Mammary epithelial cell (primary cell): Measurements from ENCODE around the gene FANCC.

ENCODE experiments used
- EZH2 ChIP-seq: IDR thresholded peaks from 2 replicates; pipeline ENCODE4 v1.6.1; 2012; ENCODE audit warnings: low read length, inconsistent platforms, borderline replicate concordance
- TF ChIP-seq, protein P1 (sequence below), 2 donors: IDR thresholded peaks in 1 of 2; conservative IDR thresholded peaks in 1 of 2; 2 replicates each; pipeline ENCODE4 v1.5.1; 2011 to 2012; ENCODE audit warnings: inconsistent platforms in 2 of 2, low read length in 2 of 2, mild to moderate bottlenecking in 2 of 2, control low read depth in 1 of 2, low read depth in 1 of 2; ENCODE audit not compliant: insufficient read depth in 1 of 2; ENCODE audit errors: extremely low read depth in 1 of 2

DNA sequence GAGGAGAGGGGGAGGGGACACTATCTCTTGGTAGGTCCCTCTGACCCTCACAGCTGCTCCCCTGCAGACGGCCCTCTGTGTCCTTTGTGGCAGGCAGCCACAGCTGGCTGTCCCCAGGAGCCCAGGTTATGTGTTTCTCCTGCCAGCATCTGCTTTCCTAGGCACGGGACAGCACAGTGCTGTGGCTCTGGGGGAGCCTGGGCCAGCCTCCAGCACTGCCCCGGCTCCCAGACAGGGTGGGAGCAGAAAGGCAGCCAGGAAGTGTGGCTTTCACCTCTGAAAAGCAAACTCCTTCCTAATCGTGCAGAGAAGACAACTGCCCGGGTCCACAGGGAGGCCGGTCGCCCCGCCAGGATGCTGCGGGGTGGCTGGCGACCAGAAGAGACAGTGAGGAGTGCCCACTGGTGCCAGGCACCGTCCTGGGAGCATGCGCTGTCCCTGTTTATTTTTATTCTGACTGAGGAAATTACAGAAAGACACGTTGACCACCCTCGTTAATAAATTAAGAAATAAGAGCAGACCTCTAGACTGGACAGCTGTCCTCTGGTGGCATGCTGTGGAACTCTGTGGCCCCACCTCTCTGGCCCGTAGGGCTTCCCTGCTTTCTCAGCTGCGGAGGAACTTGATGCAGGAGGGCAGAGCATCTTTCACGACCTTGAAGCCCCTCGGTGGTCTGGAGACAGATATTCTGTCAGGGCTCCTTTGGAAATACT, 240.3 kb downstream of the FANCC start:
- TF ChIP-seq, protein P1, sequence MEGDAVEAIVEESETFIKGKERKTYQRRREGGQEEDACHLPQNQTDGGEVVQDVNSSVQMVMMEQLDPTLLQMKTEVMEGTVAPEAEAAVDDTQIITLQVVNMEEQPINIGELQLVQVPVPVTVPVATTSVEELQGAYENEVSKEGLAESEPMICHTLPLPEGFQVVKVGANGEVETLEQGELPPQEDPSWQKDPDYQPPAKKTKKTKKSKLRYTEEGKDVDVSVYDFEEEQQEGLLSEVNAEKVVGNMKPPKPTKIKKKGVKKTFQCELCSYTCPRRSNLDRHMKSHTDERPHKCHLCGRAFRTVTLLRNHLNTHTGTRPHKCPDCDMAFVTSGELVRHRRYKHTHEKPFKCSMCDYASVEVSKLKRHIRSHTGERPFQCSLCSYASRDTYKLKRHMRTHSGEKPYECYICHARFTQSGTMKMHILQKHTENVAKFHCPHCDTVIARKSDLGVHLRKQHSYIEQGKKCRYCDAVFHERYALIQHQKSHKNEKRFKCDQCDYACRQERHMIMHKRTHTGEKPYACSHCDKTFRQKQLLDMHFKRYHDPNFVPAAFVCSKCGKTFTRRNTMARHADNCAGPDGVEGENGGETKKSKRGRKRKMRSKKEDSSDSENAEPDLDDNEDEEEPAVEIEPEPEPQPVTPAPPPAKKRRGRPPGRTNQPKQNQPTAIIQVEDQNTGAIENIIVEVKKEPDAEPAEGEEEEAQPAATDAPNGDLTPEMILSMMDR (conservative IDR thresholded peaks at IDR 0.05 in 1 of 2, IDR thresholded peaks at IDR 0.05 in 1 of 2; ENCODE audit: extremely low read depth in 1 of 2, insufficient read depth in 1 of 2, low read depth in 1 of 2, low read length in 2 of 2): no peak
- TF ChIP-seq EZH2: no peak
